Activated naive CD8-positive, alpha-beta T cell treated with anti-CD3 and anti-CD28 coated beads, Interleukin-2, amount 50 U/mL, for 24 hours (primary cell): Measurements from ENCODE around the gene SPNS1.
"Not testable (repeated sequence)": the region's sequence is repeated elsewhere in the genome, so short reads cannot be mapped to it uniquely, and the experiment has no call there.

Experiments
- ATAC-seq: fragments of 150-1000 bp; cut with Tn5 transposase; one replicate; pipeline ENCODE4 v1.10.0; 2021
- DNase-seq: peaks from one replicate; pipeline ENCODE4 v3.0.0; 2021
- H3K27ac Mint-ChIP-seq: one replicate; pipeline ENCODE4 v1.8.0; 2021; ENCODE audit warnings: mild to moderate bottlenecking, mixed read lengths
- H3K27me3 Mint-ChIP-seq: one replicate; pipeline ENCODE4 v1.8.0; 2021; ENCODE audit warnings: mixed read lengths
- H3K36me3 Mint-ChIP-seq: one replicate; pipeline ENCODE4 v1.8.0; 2021; ENCODE audit warnings: low read depth, mixed read lengths
- H3K4me1 Mint-ChIP-seq: one replicate; pipeline ENCODE4 v1.8.0; 2021; ENCODE audit warnings: mixed read lengths
- H3K4me3 Mint-ChIP-seq: one replicate; pipeline ENCODE4 v1.8.0; 2021; ENCODE audit warnings: mild to moderate bottlenecking, moderate library complexity, mixed read lengths
- H3K9me3 Mint-ChIP-seq: one replicate; pipeline ENCODE4 v1.8.0; 2021; ENCODE audit warnings: mixed read lengths

SPNS1 gene

GRCh38 chr16:28977703-28978662 lies 3.4 kb downstream of the SPNS1 start:
- no peak overlapping the region for H3K27ac Mint-ChIP-seq
- H3K4me1 Mint-ChIP-seq = peaks cover 30% of the 10 kb centered on the region
- ATAC-seq (no peak), DNase-seq (no peak)
- peaks cover 25% of the 10 kb centered on the region for H3K36me3 Mint-ChIP-seq
- H3K9me3 Mint-ChIP-seq = no peaks in the 10 kb centered on the region
- H3K27me3 Mint-ChIP-seq = no peaks in the 10 kb centered on the region
- H3K4me3 Mint-ChIP-seq = no peak overlapping the region

GRCh38 chr16:28980330-28980729 lies 5.8 kb downstream of the SPNS1 start:
- Mint-ChIP-seq H3K36me3 (peaks cover 37% of the 10 kb centered on the region), H3K4me1 (peaks cover 36% of the 10 kb centered on the region)
- not testable (repeated sequence) for H3K9me3 Mint-ChIP-seq, H3K27ac Mint-ChIP-seq, DNase-seq, ATAC-seq, H3K4me3 Mint-ChIP-seq, H3K27me3 Mint-ChIP-seq

GRCh38 chr16:28980929-28981328 lies 6.4 kb downstream of the SPNS1 start:
- Mint-ChIP-seq H3K27ac (no peak overlapping the region), H3K4me1 (peaks cover 30% of the 10 kb centered on the region), H3K4me3 (no peak overlapping the region), H3K27me3 (no peaks in the 10 kb centered on the region), H3K36me3 (peaks cover 41% of the 10 kb centered on the region), H3K9me3 (no peaks in the 10 kb centered on the region)
- DNase-seq = no peak
- ATAC-seq = no peak

- Mint-ChIP-seq H3K4me3 (no peak overlapping the region), H3K36me3 (peaks cover 45% of the 10 kb centered on the region), H3K27me3 (no peaks in the 10 kb centered on the region), H3K4me1 (peaks cover 24% of the 10 kb centered on the region), H3K27ac (no peak overlapping the region), H3K9me3 (no peaks in the 10 kb centered on the region)
- ATAC-seq = no peak
- peak; percentile 72 for DNase-seq
These were observed 6.9 kb downstream of the SPNS1 start for GRCh38 chr16:28981517-28981916.

- Mint-ChIP-seq H3K27ac (no peak overlapping the region), H3K4me1 (peaks cover 27% of the 10 kb centered on the region), H3K36me3 (peaks cover 54% of the 10 kb centered on the region)
These were observed 7.8 kb downstream of the SPNS1 start for GRCh38 chr16:28982418-28982817.

GRCh38 chr16:28982949-28983348 lies 8.4 kb downstream of the SPNS1 start:
- Mint-ChIP-seq H3K27me3 (no peaks in the 10 kb centered on the region), H3K9me3 (peaks cover 4% of the 10 kb centered on the region), H3K27ac (no peak overlapping the region), H3K36me3 (peaks cover 59% of the 10 kb centered on the region), H3K4me3 (no peak overlapping the region), H3K4me1 (peaks cover 29% of the 10 kb centered on the region)
- ATAC-seq (no peak), DNase-seq (no peak)

More at GRCh38 chr16:28982418-28982817, 7.8 kb downstream of the SPNS1 start:
- Mint-ChIP-seq H3K9me3 (peaks cover 4% of the 10 kb centered on the region), H3K4me3 (no peak overlapping the region), H3K27me3 (no peaks in the 10 kb centered on the region)
- no peak for DNase-seq
- no peak for ATAC-seq

- no peak for ATAC-seq
- Mint-ChIP-seq H3K4me1 (peaks cover 32% of the 10 kb centered on the region), H3K9me3 (peaks cover 4% of the 10 kb centered on the region), H3K4me3 (peak overlapping the region; percentile 84), H3K27me3 (no peaks in the 10 kb centered on the region), H3K36me3 (peaks cover 63% of the 10 kb centered on the region), H3K27ac (peak overlapping the region; percentile 26)
- DNase-seq = no peak
These were observed 9.1 kb downstream of the SPNS1 start for GRCh38 chr16:28983644-28984043.

GRCh38 chr16:28984091-28984490 lies 9.5 kb downstream of the SPNS1 start:
- ATAC-seq (no peak), DNase-seq (no peak)
- Mint-ChIP-seq H3K36me3 (peaks cover 66% of the 10 kb centered on the region), H3K27ac (peak overlapping the region; percentile 90), H3K4me1 (peaks cover 36% of the 10 kb centered on the region), H3K4me3 (peak overlapping the region; percentile 84), H3K27me3 (no peaks in the 10 kb centered on the region), H3K9me3 (peaks cover 4% of the 10 kb centered on the region)

GRCh38 chr16:28984619-28985135 lies 10.1 kb downstream of the SPNS1 start, which contains the start of gene LAT:
Gene LAT, plus strand, starts transcription at chr16:28985052. Its CDS starts 366 bp downstream, at chr16:28985418.
- Mint-ChIP-seq H3K4me3 (peak within 1 kb of the TSS; percentile 84), H3K27me3 (no peaks in the 10 kb centered on the region), H3K27ac (peak within 1 kb of the TSS; percentile 97), H3K9me3 (peaks cover 4% of the 10 kb centered on the region), H3K4me1 (peaks cover 42% of the 10 kb centered on the region), H3K36me3 (peaks cover 68% of the 10 kb centered on the region)
- DNase-seq (peak; percentile 76), ATAC-seq (peak; percentile 76)

- peaks cover 50% of the 10 kb centered on the region for H3K4me1 Mint-ChIP-seq
- H3K27me3 Mint-ChIP-seq = no peaks in the 10 kb centered on the region
- H3K4me3 Mint-ChIP-seq = peak overlapping the region; percentile 84
- peak overlapping the region; percentile 97 for H3K27ac Mint-ChIP-seq
- H3K36me3 Mint-ChIP-seq = peaks cover 71% of the 10 kb centered on the region
- peaks cover 4% of the 10 kb centered on the region for H3K9me3 Mint-ChIP-seq
- peak; percentile 16 for ATAC-seq
- peak; percentile 31 for DNase-seq
These were observed 10.8 kb downstream of the SPNS1 start for GRCh38 chr16:28985211-28986041.

- ATAC-seq (no peak), DNase-seq (peak; percentile 14)
- peak overlapping the region; percentile 97 for H3K27ac Mint-ChIP-seq
- H3K36me3 Mint-ChIP-seq = peaks cover 71% of the 10 kb centered on the region
- H3K4me1 Mint-ChIP-seq = peaks cover 56% of the 10 kb centered on the region
- peak overlapping the region; percentile 84 for H3K4me3 Mint-ChIP-seq
- no peaks in the 10 kb centered on the region for H3K27me3 Mint-ChIP-seq
- H3K9me3 Mint-ChIP-seq = peaks cover 4% of the 10 kb centered on the region
These were observed 11.5 kb downstream of the SPNS1 start for GRCh38 chr16:28986046-28986445.

- peaks cover 68% of the 10 kb centered on the region for H3K36me3 Mint-ChIP-seq
- ATAC-seq = no peak
- H3K4me3 Mint-ChIP-seq = peak overlapping the region; percentile 84
- peak overlapping the region; percentile 97 for H3K27ac Mint-ChIP-seq
- peaks cover 60% of the 10 kb centered on the region for H3K4me1 Mint-ChIP-seq
- no peaks in the 10 kb centered on the region for H3K27me3 Mint-ChIP-seq
- peak; percentile 39 for DNase-seq
- peaks cover 4% of the 10 kb centered on the region for H3K9me3 Mint-ChIP-seq
These were observed 11.9 kb downstream of the SPNS1 start for GRCh38 chr16:28986492-28986891.

GRCh38 chr16:28987170-28987853 lies 12.7 kb downstream of the SPNS1 start:
- Mint-ChIP-seq H3K27ac (peak overlapping the region; percentile 97), H3K27me3 (no peaks in the 10 kb centered on the region), H3K4me3 (peak overlapping the region; percentile 84), H3K36me3 (peaks cover 62% of the 10 kb centered on the region), H3K9me3 (peaks cover 4% of the 10 kb centered on the region), H3K4me1 (peaks cover 65% of the 10 kb centered on the region)
- ATAC-seq = no peak
- no peak for DNase-seq

GRCh38 chr16:28989363-28989762 lies 14.8 kb downstream of the SPNS1 start:
- Mint-ChIP-seq H3K36me3 (peaks cover 47% of the 10 kb centered on the region), H3K4me1 (peaks cover 57% of the 10 kb centered on the region), H3K27ac (peak overlapping the region; percentile 97), H3K9me3 (peaks cover 4% of the 10 kb centered on the region), H3K27me3 (no peaks in the 10 kb centered on the region), H3K4me3 (peak overlapping the region; percentile 84)
- DNase-seq (no peak), ATAC-seq (no peak)
